Activated naive CD8-positive, alpha-beta T cell treated with anti-CD3 and anti-CD28 coated beads for 36 hours (primary cell): ENCODE data around the gene ESYT1. TPM values are rescaled to one million over a fixed set of nuclear protein-coding genes. Genes with fewer than 3 reads are reported as not detected.

Experiments
- DNase-seq: peaks from one replicate; pipeline ENCODE4 v3.0.0; 2021
- H3K27ac Mint-ChIP-seq: one replicate; pipeline ENCODE4 v1.8.0; 2022; ENCODE audit warnings: mild to moderate bottlenecking, moderate library complexity, mixed read lengths
- H3K27me3 Mint-ChIP-seq: one replicate; pipeline ENCODE4 v1.8.0; 2022; ENCODE audit warnings: mild to moderate bottlenecking, mixed read lengths
- H3K36me3 Mint-ChIP-seq: one replicate; pipeline ENCODE4 v1.8.0; 2021; ENCODE audit warnings: mild to moderate bottlenecking, mixed read lengths
- H3K4me1 Mint-ChIP-seq: one replicate; pipeline ENCODE4 v1.8.0; 2021; ENCODE audit warnings: mixed read lengths
- H3K4me3 Mint-ChIP-seq: one replicate; pipeline ENCODE4 v1.8.0; 2022; ENCODE audit warnings: mild to moderate bottlenecking, moderate library complexity, mixed read lengths
- H3K9me3 Mint-ChIP-seq: one replicate; pipeline ENCODE4 v1.8.0; 2022; ENCODE audit warnings: mixed read lengths
- total RNA-seq, 2 experiments: library from RNA; stranded (reverse); gene quantifications; one replicate each; pipeline ENCODE4 v1.2.3, GENCODE V29; 2021

Gene ESYT1
- total RNA-seq, 2 experiments from 2014 or later, result 153 to 155 TPM

DNA sequence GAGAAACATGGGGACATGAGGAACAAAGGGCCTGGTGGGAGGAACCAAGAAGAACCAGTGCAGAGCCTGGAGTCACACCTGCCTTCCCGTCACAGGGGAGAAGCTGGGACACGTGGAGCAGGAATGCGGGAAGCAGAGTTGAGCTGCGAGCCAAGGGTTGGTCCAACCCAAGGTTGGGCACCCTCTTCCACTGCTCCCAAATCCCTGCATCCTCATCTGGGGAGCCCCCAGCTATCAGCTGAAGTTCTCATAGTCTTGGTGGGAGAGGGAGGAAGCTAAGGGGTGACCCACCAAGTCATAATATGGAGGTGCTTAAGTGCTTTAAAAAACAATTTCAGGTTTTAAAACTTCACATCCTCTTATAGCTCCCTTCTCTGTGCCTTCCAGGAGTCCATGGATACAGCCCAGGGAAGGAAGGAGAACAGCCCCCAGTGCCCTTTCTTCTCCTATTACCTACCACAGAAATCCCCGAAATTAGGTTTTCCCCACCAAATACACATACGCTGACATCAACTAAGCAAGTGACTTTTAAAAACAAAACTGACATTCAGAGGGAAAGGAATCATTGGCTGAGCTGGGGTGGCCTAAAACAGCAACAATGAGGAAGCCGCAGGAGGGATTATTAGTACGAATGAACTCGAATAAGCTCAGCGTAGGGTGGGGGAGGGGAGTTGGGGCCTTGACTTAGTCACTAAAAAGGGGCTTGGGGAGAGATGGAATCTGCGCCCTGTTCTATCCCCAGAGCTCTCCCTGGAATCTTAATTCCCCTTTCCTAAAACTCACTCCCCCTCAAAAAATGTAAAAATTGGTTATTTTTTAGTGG lies 34.6 kb downstream of the ESYT1 start:
- peaks cover 48% of the 10 kb centered on the region for H3K36me3 Mint-ChIP-seq
- no peak overlapping the region for H3K4me3 Mint-ChIP-seq
- no peaks in the 10 kb centered on the region for H3K27me3 Mint-ChIP-seq
- H3K9me3 Mint-ChIP-seq, result no peaks in the 10 kb centered on the region
- peak overlapping the region; percentile 52 for H3K27ac Mint-ChIP-seq
- peaks cover 31% of the 10 kb centered on the region for H3K4me1 Mint-ChIP-seq
- no peak for DNase-seq

DNA sequence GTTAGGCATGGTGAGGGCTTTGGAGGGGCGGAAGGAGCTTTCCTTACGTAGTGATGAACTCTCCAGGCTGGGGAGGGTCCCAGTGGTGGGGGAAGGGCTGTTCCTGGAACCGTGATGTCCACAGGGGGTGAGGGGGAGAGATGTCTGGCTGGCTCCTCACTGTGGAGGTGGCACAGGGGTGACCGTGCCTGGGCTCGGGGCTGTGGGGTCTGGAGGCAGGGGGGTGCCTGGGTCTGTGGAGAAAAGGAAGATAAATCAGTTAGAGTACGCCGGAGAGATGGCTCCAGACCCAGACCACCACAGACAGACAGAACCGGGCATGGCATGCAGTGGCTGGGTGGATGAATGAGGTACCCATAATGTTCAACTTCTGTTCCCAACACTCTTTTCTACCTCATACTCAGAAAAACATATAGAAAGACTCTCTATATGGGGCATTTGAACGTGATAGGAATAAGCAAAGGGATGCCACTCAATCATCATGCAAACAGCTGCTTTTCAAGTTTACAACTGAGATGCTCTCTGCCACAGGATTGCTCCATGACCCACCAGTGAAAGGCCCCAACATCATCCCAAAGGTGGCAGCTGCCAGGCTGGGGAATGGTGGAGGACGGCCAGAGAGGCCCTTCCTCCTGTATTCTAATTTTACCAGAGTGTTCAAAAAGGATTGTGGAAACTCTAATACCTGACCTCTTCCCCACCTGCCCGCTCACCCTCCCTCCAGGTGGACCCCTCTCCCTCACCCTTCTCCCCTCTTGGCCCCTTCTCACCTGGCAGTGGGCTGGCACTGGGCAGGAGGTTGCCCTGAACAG lies 35.7 kb downstream of the ESYT1 start:
- Mint-ChIP-seq H3K27ac (peak overlapping the region; percentile 82), H3K4me3 (peak overlapping the region; percentile 22), H3K36me3 (peaks cover 41% of the 10 kb centered on the region), H3K9me3 (no peaks in the 10 kb centered on the region), H3K4me1 (peaks cover 30% of the 10 kb centered on the region), H3K27me3 (no peaks in the 10 kb centered on the region)
- no peak for DNase-seq

- H3K27me3 Mint-ChIP-seq, result no peaks in the 10 kb centered on the region
- DNase-seq, result no peak
- no peak overlapping the region for H3K4me3 Mint-ChIP-seq
- H3K9me3 Mint-ChIP-seq, result no peaks in the 10 kb centered on the region
- H3K27ac Mint-ChIP-seq, result peak overlapping the region; percentile 38
- peaks cover 26% of the 10 kb centered on the region for H3K4me1 Mint-ChIP-seq
- H3K36me3 Mint-ChIP-seq, result peaks cover 38% of the 10 kb centered on the region
Measured at GRCh38 chr12:56164345-56164729, 36.3 kb downstream of the ESYT1 start.

- Mint-ChIP-seq H3K36me3 (peaks cover 34% of the 10 kb centered on the region), H3K27ac (no peak overlapping the region), H3K4me3 (no peak overlapping the region), H3K4me1 (peaks cover 17% of the 10 kb centered on the region), H3K27me3 (no peaks in the 10 kb centered on the region), H3K9me3 (no peaks in the 10 kb centered on the region)
- no peak for DNase-seq
Measured at GRCh38 chr12:56165369-56165768, 37.3 kb downstream of the ESYT1 start.

DNA sequence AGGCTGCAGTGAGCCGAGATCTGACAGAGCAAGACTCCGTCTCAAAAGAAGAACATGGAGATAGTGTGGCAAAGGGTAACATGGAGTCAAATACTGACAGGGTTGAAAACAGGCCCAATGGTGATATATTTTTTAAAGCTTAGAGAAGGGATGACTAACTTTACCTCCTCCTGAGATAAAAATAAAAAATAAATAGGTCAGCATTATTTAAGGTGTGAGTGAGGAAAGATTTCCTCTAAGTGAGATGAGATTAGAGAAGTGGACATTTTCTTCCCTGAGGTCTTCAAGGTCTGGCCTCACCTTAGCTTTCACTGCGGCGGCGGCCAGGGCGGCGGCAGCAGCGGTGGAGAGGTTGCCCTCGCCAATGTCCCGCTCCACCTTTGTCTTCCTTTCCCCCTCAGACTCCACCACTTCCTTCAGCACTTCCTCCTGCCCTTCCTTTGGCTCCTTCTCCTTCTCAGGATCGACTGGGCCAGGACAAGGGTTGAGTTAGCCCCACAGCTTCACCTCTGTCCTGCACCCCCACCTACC lies 41.2 kb downstream of the ESYT1 start:
- Mint-ChIP-seq H3K36me3 (peaks cover 17% of the 10 kb centered on the region), H3K4me1 (no peaks in the 10 kb centered on the region), H3K9me3 (no peaks in the 10 kb centered on the region), H3K4me3 (no peak overlapping the region), H3K27me3 (no peaks in the 10 kb centered on the region), H3K27ac (peak overlapping the region; percentile 55)
- no peak for DNase-seq

DNA sequence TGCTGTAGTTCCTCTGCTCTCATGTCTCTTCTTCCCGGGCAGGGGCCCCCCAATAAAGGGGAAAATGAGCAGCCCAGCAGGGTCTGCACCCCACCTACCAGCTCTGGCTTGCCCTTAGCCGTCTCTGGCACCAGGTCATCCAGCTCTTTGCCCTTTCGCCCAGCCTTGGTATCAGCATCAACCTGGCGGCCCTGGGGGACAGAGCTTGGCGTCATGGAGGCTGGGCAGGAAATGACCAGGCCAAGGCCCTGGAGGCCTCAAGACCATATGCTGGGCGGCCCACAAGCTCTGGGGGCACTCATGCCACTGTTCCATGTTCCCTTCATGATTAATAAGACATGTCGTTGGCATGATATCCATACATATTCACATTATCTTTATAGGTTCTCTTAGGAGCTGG lies 44.8 kb downstream of the ESYT1 start:
- Mint-ChIP-seq H3K4me1 (no peaks in the 10 kb centered on the region), H3K27me3 (no peaks in the 10 kb centered on the region), H3K36me3 (peaks cover 26% of the 10 kb centered on the region), H3K9me3 (no peaks in the 10 kb centered on the region), H3K27ac (no peak overlapping the region), H3K4me3 (no peak overlapping the region)
- no peak for DNase-seq

GRCh38 chr12:56178347-56178746 lies 50.3 kb downstream of the ESYT1 start:
- peaks cover 23% of the 10 kb centered on the region for H3K36me3 Mint-ChIP-seq
- H3K4me1 Mint-ChIP-seq, result no peaks in the 10 kb centered on the region
- H3K27me3 Mint-ChIP-seq, result no peaks in the 10 kb centered on the region
- no peak for DNase-seq
- H3K27ac Mint-ChIP-seq, result no peak overlapping the region
- no peak overlapping the region for H3K4me3 Mint-ChIP-seq
- H3K9me3 Mint-ChIP-seq, result no peaks in the 10 kb centered on the region

DNA sequence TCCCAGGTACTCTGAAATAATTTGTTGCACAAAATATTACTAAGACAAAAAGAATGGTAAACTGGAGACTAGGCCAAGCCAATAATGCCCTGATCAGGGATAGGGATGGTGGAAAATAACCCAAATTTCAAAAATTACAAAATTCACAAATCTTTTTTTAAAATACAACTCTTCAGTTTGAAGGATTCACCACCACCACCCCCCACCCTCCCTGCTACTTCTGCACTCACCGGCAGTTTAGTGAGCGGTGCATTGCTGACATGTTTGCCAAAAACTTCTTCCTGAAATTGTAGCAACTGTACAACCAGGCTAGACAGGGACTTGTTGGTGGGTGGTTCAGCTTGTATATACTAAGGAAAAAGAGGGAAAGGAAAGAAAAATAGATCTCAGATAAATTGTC lies 58.9 kb downstream of the ESYT1 start:
- peaks cover 27% of the 10 kb centered on the region for H3K4me1 Mint-ChIP-seq
- peaks cover 4% of the 10 kb centered on the region for H3K27me3 Mint-ChIP-seq
- no peak overlapping the region for H3K27ac Mint-ChIP-seq
- DNase-seq, result no peak
- H3K9me3 Mint-ChIP-seq, result no peaks in the 10 kb centered on the region
- H3K4me3 Mint-ChIP-seq, result peak overlapping the region; percentile 90
- peaks cover 25% of the 10 kb centered on the region for H3K36me3 Mint-ChIP-seq

- DNase-seq, result no peak
- Mint-ChIP-seq H3K36me3 (peaks cover 25% of the 10 kb centered on the region), H3K27ac (peak overlapping the region; percentile 81), H3K27me3 (peaks cover 4% of the 10 kb centered on the region), H3K4me1 (peaks cover 33% of the 10 kb centered on the region), H3K4me3 (peak overlapping the region; percentile 90), H3K9me3 (no peaks in the 10 kb centered on the region)
Measured at GRCh38 chr12:56188131-56188777, 60.2 kb downstream of the ESYT1 start.

- peaks cover 25% of the 10 kb centered on the region for H3K36me3 Mint-ChIP-seq
- peak overlapping the region; percentile 81 for H3K27ac Mint-ChIP-seq
- peak overlapping the region; percentile 90 for H3K4me3 Mint-ChIP-seq
- DNase-seq, result no peak
- peaks cover 4% of the 10 kb centered on the region for H3K27me3 Mint-ChIP-seq
- H3K4me1 Mint-ChIP-seq, result peaks cover 34% of the 10 kb centered on the region
- H3K9me3 Mint-ChIP-seq, result no peaks in the 10 kb centered on the region
Measured at GRCh38 chr12:56188778-56189098, 60.7 kb downstream of the ESYT1 start.

DNA sequence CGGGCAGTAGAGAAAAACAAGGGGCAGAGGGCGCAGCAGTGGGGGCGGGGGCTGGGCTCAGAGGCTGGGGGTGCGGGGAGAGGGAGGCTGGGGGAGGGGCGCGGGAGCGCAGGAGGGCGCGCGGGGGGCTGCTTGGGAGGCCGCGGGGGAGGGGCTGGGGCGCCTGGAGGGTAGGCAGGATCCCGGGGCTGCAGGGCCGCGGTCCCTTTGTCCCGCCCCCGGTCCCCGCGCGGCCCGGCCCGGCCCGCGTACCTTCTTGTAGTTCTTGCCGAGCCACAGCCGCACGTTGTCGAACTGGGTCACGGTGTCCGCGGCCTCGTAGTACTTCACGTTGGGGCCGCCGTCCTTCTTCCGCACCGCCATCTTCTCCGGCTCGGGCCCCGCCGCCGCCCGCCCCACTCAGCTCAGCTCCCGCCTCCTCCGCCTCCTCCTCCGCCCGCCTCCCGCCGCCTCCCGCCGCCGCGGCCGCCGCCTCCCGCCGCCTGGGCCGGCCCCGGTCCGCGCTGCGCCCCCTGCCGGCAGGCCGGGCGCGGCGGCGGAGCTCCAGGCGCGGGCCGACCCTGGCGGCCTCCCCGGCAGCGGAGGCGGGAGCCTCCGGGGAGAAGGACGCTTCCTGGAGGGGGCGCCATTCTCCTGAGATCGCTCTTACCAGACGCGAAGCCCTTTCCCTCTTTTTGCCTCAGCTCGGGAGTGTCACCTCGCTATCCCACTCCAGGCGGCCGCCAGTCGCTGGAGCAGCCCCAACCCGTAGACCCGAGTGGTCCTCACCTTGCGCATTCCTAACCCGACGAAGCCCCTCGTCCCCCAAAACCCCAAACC lies 61.2 kb downstream of the ESYT1 start, which contains the start of gene SMARCC2:
SMARCC2 (minus strand) TSS at position 385 of the 819 bp plus-strand sequence; CDS start at position 363, 22 bp downstream.
- H3K4me3 Mint-ChIP-seq, result peak within 1 kb of the TSS; percentile 96
- peaks cover 34% of the 10 kb centered on the region for H3K4me1 Mint-ChIP-seq
- H3K27me3 Mint-ChIP-seq, result peaks cover 4% of the 10 kb centered on the region
- H3K36me3 Mint-ChIP-seq, result peaks cover 25% of the 10 kb centered on the region
- H3K27ac Mint-ChIP-seq, result peak within 1 kb of the TSS; percentile 97
- no peaks in the 10 kb centered on the region for H3K9me3 Mint-ChIP-seq
- peak; percentile 92 for DNase-seq

DNA sequence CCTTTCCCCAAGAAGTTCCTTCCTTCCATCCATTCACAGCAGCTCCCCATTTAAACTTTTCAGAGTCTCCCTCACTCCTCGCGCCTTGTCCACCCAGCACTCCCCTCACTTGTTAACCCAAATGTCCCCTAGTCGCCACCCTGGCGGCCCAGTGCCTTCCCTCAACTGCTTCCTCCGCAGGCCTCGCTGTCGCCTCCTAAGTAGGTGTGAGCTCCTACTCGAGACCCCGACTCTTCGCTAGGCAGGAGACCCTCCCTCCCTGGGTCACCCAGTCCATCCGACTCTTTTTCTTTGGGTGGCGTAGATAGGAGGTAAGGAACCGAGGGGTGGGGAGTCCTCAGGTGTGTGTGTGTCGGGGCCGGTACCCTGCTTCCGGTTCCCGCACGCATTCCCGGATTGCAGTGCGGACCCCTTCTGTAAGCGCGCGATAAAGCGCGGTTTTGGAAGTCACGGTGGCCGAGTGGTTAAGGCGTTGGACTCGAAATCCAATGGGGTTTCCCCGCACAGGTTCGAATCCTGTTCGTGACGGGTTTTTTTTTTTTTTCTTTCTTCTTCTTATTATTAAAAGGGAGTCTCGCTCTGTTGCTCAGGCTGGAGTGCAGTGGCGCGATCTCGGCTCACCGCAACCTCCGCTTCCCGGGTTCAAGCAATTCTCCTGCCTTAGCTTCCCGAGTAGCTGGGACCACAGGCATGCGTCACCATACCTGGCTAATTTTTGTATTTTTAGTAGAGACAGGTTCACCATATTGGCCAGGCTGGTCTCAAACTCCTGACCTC lies 62.0 kb downstream of the ESYT1 start:
- peaks cover 21% of the 10 kb centered on the region for H3K36me3 Mint-ChIP-seq
- no peaks in the 10 kb centered on the region for H3K9me3 Mint-ChIP-seq
- H3K27me3 Mint-ChIP-seq, result peaks cover 4% of the 10 kb centered on the region
- DNase-seq, result peak; percentile 90
- peaks cover 34% of the 10 kb centered on the region for H3K4me1 Mint-ChIP-seq
- peak overlapping the region; percentile 96 for H3K4me3 Mint-ChIP-seq
- peak overlapping the region; percentile 97 for H3K27ac Mint-ChIP-seq

DNA sequence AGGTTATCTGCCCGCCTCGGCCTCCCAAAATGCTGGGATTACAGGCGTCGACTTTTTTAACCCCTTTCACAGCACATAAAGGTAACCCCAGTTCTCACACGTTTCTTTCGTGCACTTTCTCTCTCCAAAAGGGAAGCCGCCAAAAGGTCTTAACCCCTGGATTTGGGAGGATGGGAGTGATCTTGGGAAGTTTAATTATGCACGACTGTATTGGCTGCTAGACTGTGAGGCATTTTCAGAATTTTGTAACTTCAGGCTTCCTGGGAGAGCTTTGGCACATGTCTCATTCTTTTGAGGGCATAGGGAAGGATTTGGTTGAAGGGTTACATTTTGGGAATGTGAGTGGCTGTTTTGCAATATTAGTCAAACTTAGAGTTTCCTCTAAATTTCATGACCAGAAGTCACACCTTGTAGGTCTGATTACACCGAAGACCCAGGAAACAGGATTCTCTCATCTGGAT lies 62.7 kb downstream of the ESYT1 start:
- H3K9me3 Mint-ChIP-seq, result no peaks in the 10 kb centered on the region
- H3K27ac Mint-ChIP-seq, result peak overlapping the region; percentile 97
- peaks cover 33% of the 10 kb centered on the region for H3K4me1 Mint-ChIP-seq
- peaks cover 19% of the 10 kb centered on the region for H3K36me3 Mint-ChIP-seq
- H3K27me3 Mint-ChIP-seq, result peaks cover 4% of the 10 kb centered on the region
- no peak for DNase-seq
- H3K4me3 Mint-ChIP-seq, result peak overlapping the region; percentile 96
